K562 (cell line): Measurements from ENCODE around the gene CISD2. TPM values are rescaled to one million over a fixed set of nuclear protein-coding genes. Genes with fewer than 3 reads are reported as not detected.

Experiments used
- ATAC-seq: fragments of 200-7000 bp; cut with Tn5 transposase; 3 replicates; pipeline ENCODE4 v1.9.1; 2020; ENCODE audit warnings: moderate library complexity
- BruUV-seq: library from RNA; stranded (reverse); fragments of 400-500 nt; replicated peaks from 2 replicates; lab custom pipeline; 2021; lab: Mats Ljungman, UMichigan
- CTCF ChIA-PET: fragments of 300-600 bp; formaldehyde crosslinking; extraction: SDS; loops from one replicate; lab custom pipeline; 2021; ENCODE audit warnings: low intra/inter-chr PET ratio; lab: Yijun Ruan, JAX
- POLR2A ChIA-PET: fragments of 300-600, 350-650 bp; sonication (Branson Sonifier 250); formaldehyde crosslinking; extraction: SDS; loops from one replicate; lab custom pipeline; 2021; ENCODE audit warnings: antibody characterized with exemption, inconsistent platforms; lab: Yijun Ruan, JAX
- DNase-seq, 4 experiments: peaks; one replicate each; pipeline versions ENCODE4 v3.0.0 to v3.0.0-alpha.2; 2011 to 2018; ENCODE audit warnings: low spot score in 3 of 4, mixed read lengths in 3 of 4; ENCODE audit errors: extremely low read depth in 1 of 4
- FAIRE-seq: peaks from 2 replicates; lab custom pipeline; 2011; peaks lifted over from hg19 to GRCh38; lab: Jason Lieb, UNC
- H2AFZ ChIP-seq: 2 replicates; pipeline ENCODE4 v1.6.0; 2011; ENCODE audit warnings: low read depth, low read length, control low read depth, inconsistent platforms
- H3K27ac ChIP-seq: fragments of 200-600 bp; 3 replicates; pipeline ENCODE4 v1.8.0; 2011; ENCODE audit warnings: low read depth, mild to moderate bottlenecking, control low read depth, inconsistent platforms, low read length, moderate library complexity, mixed read lengths; ENCODE audit errors: extremely low read depth
- H3K27me3 ChIP-seq, 2 experiments: fragments of 300-600 bp in 1 of 2; 2 replicates in 1 of 2; 3 replicates in 1 of 2; pipeline versions ENCODE4 v1.6.0 to v1.8.0; 2011; ENCODE audit warnings: inconsistent platforms in 2 of 2, low read length in 2 of 2, mild to moderate bottlenecking in 1 of 2, mixed read lengths in 1 of 2, moderate library complexity in 1 of 2; ENCODE audit not compliant: control insufficient read depth in 2 of 2, insufficient read depth in 2 of 2
- H3K36me3 ChIP-seq: fragments of 300-600 bp; 3 replicates; pipeline ENCODE4 v1.8.0; 2011; ENCODE audit warnings: mild to moderate bottlenecking, low read length, inconsistent platforms; ENCODE audit not compliant: control insufficient read depth, insufficient read depth
- H3K4me1 ChIP-seq, 2 experiments: fragments of 200-600 bp in 1 of 2; replicated peaks in 1 of 2; 2 replicates in 1 of 2; 3 replicates in 1 of 2; pipeline versions ENCODE4 v1.5.1 to v1.8.0; 2011; ENCODE audit warnings: inconsistent platforms in 2 of 2, low read length in 2 of 2, mild to moderate bottlenecking in 1 of 2, mixed read lengths in 1 of 2, moderate library complexity in 1 of 2; ENCODE audit not compliant: control insufficient read depth in 2 of 2, insufficient read depth in 2 of 2
- H3K4me2 ChIP-seq: 2 replicates; pipeline ENCODE4 v1.6.1; 2011; ENCODE audit warnings: low read length, control low read depth, inconsistent platforms, mixed read lengths; ENCODE audit not compliant: insufficient read depth
- H3K4me3 ChIP-seq: fragments of 200-600 bp; sonication (generic), shearing (Covaris generic); 2 replicates; pipeline ENCODE4 v1.5.1; 2016; ENCODE audit warnings: control low read depth, inconsistent platforms
- H3K79me2 ChIP-seq: fragments of 200-600 bp; 3 replicates; pipeline ENCODE4 v1.8.0; 2011; ENCODE audit warnings: low read length, inconsistent platforms; ENCODE audit not compliant: control insufficient read depth, insufficient read depth
- H3K9ac ChIP-seq, 2 experiments: 2 replicates each; pipeline versions ENCODE4 v1.6.0 to v1.6.1; 2011; ENCODE audit warnings: low read depth in 2 of 2, low read length in 2 of 2, control low read depth in 1 of 2, inconsistent platforms in 1 of 2, mild to moderate bottlenecking in 1 of 2, mixed read lengths in 1 of 2; ENCODE audit not compliant: insufficient read depth in 1 of 2
- H3K9me1 ChIP-seq: one replicate; pipeline ENCODE4 v1.6.0; 2011; ENCODE audit warnings: inconsistent platforms, mild to moderate bottlenecking, low read length, moderate library complexity; ENCODE audit not compliant: control insufficient read depth, insufficient read depth
- H3K9me3 ChIP-seq: replicated peaks from 2 replicates; pipeline ENCODE4 v1.5.1; 2011; ENCODE audit warnings: low read depth, low read length, inconsistent platforms; ENCODE audit not compliant: control insufficient read depth, insufficient read depth
- H4K20me1 ChIP-seq: replicated peaks from 2 replicates; pipeline ENCODE4 v1.6.1; 2011; ENCODE audit warnings: low read length, inconsistent platforms, mixed read lengths; ENCODE audit not compliant: control insufficient read depth, insufficient read depth
- ATF1 ChIP-seq, 2 experiments: fragments of 450-650 bp in 1 of 2; IDR thresholded peaks; 2 replicates each; pipeline ENCODE4 v1.6.1; 2016; ENCODE audit warnings: missing compliant biosample characterization in 1 of 2, missing genetic modification characterization in 1 of 2
- CREM ChIP-seq: IDR thresholded peaks from 2 replicates; pipeline ENCODE4 v1.6.1; 2014; ENCODE audit warnings: antibody characterized with exemption, low read depth
- ESRRA ChIP-seq: fragments of 450-650 bp; IDR thresholded peaks from 2 replicates; pipeline ENCODE4 v1.6.1; 2014; ENCODE audit warnings: low read depth, mild to moderate bottlenecking, moderate library complexity, borderline replicate concordance
- JUND ChIP-seq, 2 experiments: IDR thresholded peaks; 2 replicates in 1 of 2; 3 replicates in 1 of 2; pipeline ENCODE4 v1.6.1; 2011; ENCODE audit warnings: borderline replicate concordance in 2 of 2, low read depth in 2 of 2, low read length in 2 of 2, improper control_type of control experiment in 1 of 2, missing biosample characterization in 1 of 2, missing genetic modification characterization in 1 of 2, missing genetic modification reagents in 1 of 2
- MEIS2 ChIP-seq: fragments of 450-650 bp; IDR thresholded peaks from 2 replicates; pipeline ENCODE4 v1.6.1; 2014; ENCODE audit warnings: mild to moderate bottlenecking; ENCODE audit not compliant: partially characterized antibody
- NFE2 ChIP-seq: IDR thresholded peaks from 2 replicates; pipeline ENCODE4 v1.6.1; 2014; ENCODE audit warnings: antibody characterized with exemption, low read depth
- NR4A1 ChIP-seq, 2 experiments: fragments of 250-450 bp in 1 of 2; fragments of 450-650 bp in 1 of 2; sonication (Bioruptor Pico) in 1 of 2; IDR thresholded peaks; 2 replicates each; pipeline versions ENCODE4 v1.4.0 to v1.6.1; 2016 to 2020; ENCODE audit warnings: mild to moderate bottlenecking in 2 of 2, missing compliant biosample characterization in 1 of 2, missing genetic modification characterization in 1 of 2, moderate library complexity in 1 of 2
- PPARD ChIP-seq: fragments of 250-450 bp; sonication (Bioruptor Pico); IDR thresholded peaks from 2 replicates; pipeline ENCODE4 v1.8.0; 2022; ENCODE audit warnings: inconsistent platforms, mild to moderate bottlenecking, moderate library complexity
- WGBS: fragments of 100-300 bp; shearing (Covaris generic); methylation state at CpG from one replicate; pipeline ENCODE4 v1.1.6; 2016; ENCODE audit warnings: low coverage, mixed read lengths; ENCODE audit not compliant: insufficient coverage; ENCODE audit errors: missing lambda C conversion rate; 5-methylcytosine and 5-hydroxymethylcytosine counted together
- in situ Hi-C: fragments of 300-500 bp; cut with MboI; formaldehyde crosslinking; loops from 4 replicates; pipeline ENCODE4 v1.15.0; 2018; ENCODE audit warnings: inconsistent platforms, mixed read lengths
- intact Hi-C: fragments of 100-400 bp; cut with micrococcal nuclease; formaldehyde crosslinking; loops from 2 replicates; pipeline ENCODE4 v1.14.2; 2022
- polyA plus RNA-seq, 8 experiments: library from polyadenylated mRNA; depleted of rRNA in 4 of 8; stranded (reverse) in 5 of 8; unstranded in 3 of 8; fragments of >200 nt; fragmentation: Nextera tagmentation in 2 of 8; fragmentation: Illumina TruSeq in 1 of 8; extraction: Ambion mirVana in 2 of 8; extraction: Trizol in 1 of 8; gene quantifications; 2 replicates each; pipeline versions ENCODE4 v1.2.1 to v1.2.3, GENCODE V29; 2011 to 2014; ENCODE audit warnings: inconsistent platforms in 1 of 8, missing spikeins in 1 of 8
- total RNA-seq, 7 experiments: library from RNA; depleted of rRNA in 6 of 7; stranded (reverse); fragments of >200 nt in 6 of 7; fragmentation: Illumina TruSeq in 2 of 7; extraction: Trizol in 2 of 7; gene quantifications; 2 replicates each; pipeline versions ENCODE4 v1.2.1 to v1.2.3, GENCODE V29; 2011 to 2021; ENCODE audit warnings: low replicate concordance in 1 of 7

The CISD2 gene
- total and polyA plus RNA-seq, 9 of the 15 experiments (the other 6 are each of a cell fraction or from before 2014, with no cell fraction given): 37.8 to 91.4 (median 59.8) TPM

DNA sequence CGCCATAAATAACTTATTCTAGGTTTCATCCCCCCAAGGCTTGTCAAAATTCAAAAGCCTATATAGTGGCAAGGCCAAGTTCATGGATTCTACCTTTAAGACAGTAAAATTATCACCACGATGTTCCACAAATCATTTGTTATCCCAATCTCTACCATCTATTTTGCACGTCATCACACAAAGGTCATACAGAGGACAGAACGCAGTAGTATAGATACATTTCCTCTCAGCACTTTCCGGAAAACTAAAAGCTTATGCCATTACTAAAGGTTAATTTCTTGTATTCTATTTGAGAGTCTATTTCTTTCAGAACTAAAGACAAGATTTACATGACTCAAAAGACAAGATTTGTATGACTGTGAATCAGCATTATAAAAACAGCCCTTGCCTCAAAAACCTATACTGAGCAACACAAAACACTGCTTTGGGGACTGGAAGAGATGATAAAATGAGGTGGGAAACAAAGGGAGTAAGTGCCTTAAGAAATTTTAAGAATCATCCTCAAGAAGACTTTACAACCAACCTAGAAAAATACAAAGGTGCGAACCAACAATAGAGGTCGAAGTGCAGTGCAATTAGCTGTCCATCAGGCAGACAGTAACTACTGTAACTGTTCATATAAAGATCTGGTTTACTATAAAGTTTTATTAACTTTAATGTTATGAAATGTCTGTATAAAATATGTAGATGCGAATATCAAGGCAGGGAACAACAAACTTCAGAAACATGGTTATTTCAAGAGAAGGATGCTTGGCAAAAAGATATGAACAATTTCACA, 49.0 kb upstream of the CISD2 start:
- FAIRE-seq: peak; percentile 54
- intact Hi-C loops: no loop called here
- TF ChIP-seq PPARD: no peak
- no peak for TF ChIP-seq JUND (IDR thresholded peaks at IDR 0.05; ENCODE audit: borderline replicate concordance, low read depth, low read length)
- TF ChIP-seq JUND (tag; IDR thresholded peaks at IDR 0.05; ENCODE audit: borderline replicate concordance, low read depth, low read length): no peak
- TF ChIP-seq NFE2: peak; percentile 44; the same call in 1 of the 2 replicates
- no peak for TF ChIP-seq NR4A1 (CRISPR knock-in tag; IDR thresholded peaks at IDR 0.05)
- no peak for TF ChIP-seq NR4A1 (tag; IDR thresholded peaks at IDR 0.05)
- peak; percentile 67 for TF ChIP-seq CREM
- no peak for TF ChIP-seq ATF1 (CRISPR knock-in tag; IDR thresholded peaks at IDR 0.05)
- TF ChIP-seq ATF1 (tag; IDR thresholded peaks at IDR 0.05): peak; percentile 28; the same call in 1 of the 2 replicates
- TF ChIP-seq ESRRA: peak; percentile 84
- peak; percentile 49 for TF ChIP-seq MEIS2
- TF ChIP-seq, all 486 proteins: peak for 5
- POLR2A ChIA-PET: interaction anchor here (0.9 to 4.5 kb wide), 3 partner anchors 8 to 10 kb away, joined by 3 to 27 read pairs (median 5); partner anchors contain the start of gene UBE2D3
- Histone ChIP-seq H3K36me3 (peaks cover 92% of the 10 kb centered on the region), H3K4me1 (peaks cover 8 to 38% of the 10 kb centered on the region in 2 experiments; a peak in 4 of 5 replicates), H3K79me2 (peaks cover 100% of the 10 kb centered on the region), H4K20me1 (peaks cover 70% of the 10 kb centered on the region), H3K9me1 (peaks cover 4% of the 10 kb centered on the region), H3K9me3 (no peaks in the 10 kb centered on the region), H2AFZ (no peak overlapping the region), H3K9ac (peak overlapping the region in 1 of 2 experiments; percentile 34; a peak in 1 of 4 replicates), H3K4me3 (no peak overlapping the region), H3K4me2 (peak overlapping the region; percentile 38), H3K27ac (peak overlapping the region; percentile 53; the same call in 2 of the 3 replicates), H3K27me3 (no peaks in the 10 kb centered on the region)
- ATAC-seq (peak; percentile 2; the same call in 1 of the 3 replicates), DNase-seq (no peak)
- no TSS peak for BruUV-seq
- CTCF ChIA-PET: interaction anchor here (0.5 kb wide), 1 partner anchor 158 kb away, joined by 5 read pairs; no protein-coding TSS in a partner anchor
- 42% methylated on average over 8 of the region's 8 CpGs for WGBS
- in situ Hi-C loops: no loop called here
